K562 (cell line): ENCODE results near the gene TGFA.

ENCODE experiments used
- BRCA1 ChIP-seq, 2 experiments: fragments of 450-650 bp in 1 of 2; sonication (generic) in 1 of 2; formaldehyde crosslinking in 1 of 2; IDR thresholded peaks; 2 replicates each; pipeline versions ENCODE4 v1.5.0 to v1.6.1; 2017 to 2020; ENCODE audit warnings: mild to moderate bottlenecking in 1 of 2, missing genetic modification reagents in 1 of 2
- EGR1 ChIP-seq: fragments of 450-650 bp; conservative IDR thresholded peaks from 2 replicates; pipeline ENCODE4 v1.6.1; 2017; ENCODE audit warnings: mild to moderate bottlenecking
- ELF2 ChIP-seq: fragments of 250-450 bp; sonication (Bioruptor Pico); IDR thresholded peaks from 2 replicates; pipeline ENCODE4 v1.5.0; 2021; ENCODE audit warnings: mild to moderate bottlenecking
- MXD1 ChIP-seq: fragments of 250-450 bp; sonication (Bioruptor Pico); IDR thresholded peaks from 2 replicates; pipeline ENCODE4 v1.8.0; 2021; ENCODE audit warnings: borderline replicate concordance, mild to moderate bottlenecking, moderate library complexity; ENCODE audit not compliant: poor library complexity, severe bottlenecking
- NR0B1 ChIP-seq: fragments of 450-650 bp; IDR thresholded peaks from one replicate; pipeline ENCODE4 v1.6.1; 2018; ENCODE audit warnings: mild to moderate bottlenecking, moderate library complexity; ENCODE audit not compliant: partially characterized antibody
- TCF15 ChIP-seq: fragments of 250-450 bp; sonication (Bioruptor Pico); IDR thresholded peaks from 2 replicates; pipeline ENCODE4 v1.8.0; 2022; ENCODE audit warnings: moderate library complexity, mild to moderate bottlenecking, inconsistent platforms
- TCF7 ChIP-seq: sonication (generic); IDR thresholded peaks from 2 replicates; pipeline ENCODE4 v1.6.1; 2016; ENCODE audit warnings: antibody characterized with exemption, borderline replicate concordance
- ZBTB8A ChIP-seq: fragments of 450-650 bp; IDR thresholded peaks from 2 replicates; pipeline ENCODE4 v1.6.1; 2018; ENCODE audit warnings: mild to moderate bottlenecking, moderate library complexity; ENCODE audit not compliant: partially characterized antibody
- ZNF253 ChIP-seq: fragments of 250-450 bp; sonication (Bioruptor Pico); conservative IDR thresholded peaks from 2 replicates; pipeline ENCODE4 v1.6.1; 2021; ENCODE audit warnings: mild to moderate bottlenecking
- ZNF766 ChIP-seq: fragments of 200-800 bp; sonication (Bioruptor generic); conservative IDR thresholded peaks from 2 replicates; pipeline ENCODE4 v1.6.1; 2016; ENCODE audit warnings: missing genetic modification characterization, missing compliant biosample characterization
- TF ChIP-seq, protein P1 (sequence below), 3 experiments: IDR thresholded peaks in 2 of 3; conservative IDR thresholded peaks in 1 of 3; 2 replicates each; pipeline ENCODE4 v1.5.1; 2011 to 2012; ENCODE audit warnings: low read length in 3 of 3, mild to moderate bottlenecking in 3 of 3, control low read depth in 2 of 3, improper control_type of control experiment in 1 of 3, inconsistent platforms in 1 of 3, low read depth in 1 of 3, mixed read lengths in 1 of 3, moderate library complexity in 1 of 3; ENCODE audit not compliant: insufficient read depth in 2 of 3
- TF ChIP-seq, protein P2 (sequence below): fragments of 250-450 bp; sonication (Bioruptor Pico); IDR thresholded peaks from 2 replicates; pipeline ENCODE4 v1.5.0; 2020; ENCODE audit warnings: mild to moderate bottlenecking, borderline replicate concordance
- TF ChIP-seq, protein P3 (sequence below): fragments of 150-350 bp; IDR thresholded peaks from 2 replicates; pipeline ENCODE4 v1.6.1; 2014; ENCODE audit warnings: low read depth, mild to moderate bottlenecking, low read length, borderline replicate concordance

DNA sequence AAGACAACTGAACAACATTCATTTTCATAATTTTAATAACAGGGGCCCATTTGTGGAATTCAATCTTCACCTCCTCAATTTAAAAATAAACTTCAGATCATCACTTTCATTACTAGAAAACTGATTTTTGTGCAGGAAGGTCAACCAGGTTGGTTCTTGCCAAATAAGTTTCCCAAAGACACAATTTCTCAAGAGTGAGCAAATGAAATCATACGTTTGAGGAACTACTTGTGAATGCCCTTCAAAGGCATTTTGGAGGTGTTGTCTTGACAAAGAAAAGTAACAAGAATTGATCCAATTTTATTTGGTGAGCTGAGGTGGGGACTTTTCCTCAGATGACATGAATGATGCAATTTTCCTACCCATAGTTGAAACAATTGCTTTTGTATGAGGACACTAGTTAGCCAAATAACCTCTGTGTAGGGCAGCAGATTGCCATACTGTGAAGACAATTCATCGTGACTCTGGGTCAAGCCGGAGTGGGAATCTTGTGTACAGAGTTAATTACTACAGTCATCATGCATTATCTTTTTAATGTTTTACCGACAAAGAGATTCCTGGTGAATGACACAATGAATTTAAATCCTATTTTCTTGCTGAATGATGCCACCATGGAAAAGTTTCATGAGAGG, 121.8 kb downstream of the TGFA start:
- no peak for TF ChIP-seq ELF2 (CRISPR knock-in tag)
- TF ChIP-seq TCF7, result no peak
- TF ChIP-seq, protein P1, sequence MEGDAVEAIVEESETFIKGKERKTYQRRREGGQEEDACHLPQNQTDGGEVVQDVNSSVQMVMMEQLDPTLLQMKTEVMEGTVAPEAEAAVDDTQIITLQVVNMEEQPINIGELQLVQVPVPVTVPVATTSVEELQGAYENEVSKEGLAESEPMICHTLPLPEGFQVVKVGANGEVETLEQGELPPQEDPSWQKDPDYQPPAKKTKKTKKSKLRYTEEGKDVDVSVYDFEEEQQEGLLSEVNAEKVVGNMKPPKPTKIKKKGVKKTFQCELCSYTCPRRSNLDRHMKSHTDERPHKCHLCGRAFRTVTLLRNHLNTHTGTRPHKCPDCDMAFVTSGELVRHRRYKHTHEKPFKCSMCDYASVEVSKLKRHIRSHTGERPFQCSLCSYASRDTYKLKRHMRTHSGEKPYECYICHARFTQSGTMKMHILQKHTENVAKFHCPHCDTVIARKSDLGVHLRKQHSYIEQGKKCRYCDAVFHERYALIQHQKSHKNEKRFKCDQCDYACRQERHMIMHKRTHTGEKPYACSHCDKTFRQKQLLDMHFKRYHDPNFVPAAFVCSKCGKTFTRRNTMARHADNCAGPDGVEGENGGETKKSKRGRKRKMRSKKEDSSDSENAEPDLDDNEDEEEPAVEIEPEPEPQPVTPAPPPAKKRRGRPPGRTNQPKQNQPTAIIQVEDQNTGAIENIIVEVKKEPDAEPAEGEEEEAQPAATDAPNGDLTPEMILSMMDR (IDR thresholded peaks at IDR 0.05 in 2 of 3, conservative IDR thresholded peaks at IDR 0.05 in 1 of 3; ENCODE audit: insufficient read depth in 2 of 3, low read depth in 1 of 3, low read length in 3 of 3), result no peak
- TF ChIP-seq, protein P2, sequence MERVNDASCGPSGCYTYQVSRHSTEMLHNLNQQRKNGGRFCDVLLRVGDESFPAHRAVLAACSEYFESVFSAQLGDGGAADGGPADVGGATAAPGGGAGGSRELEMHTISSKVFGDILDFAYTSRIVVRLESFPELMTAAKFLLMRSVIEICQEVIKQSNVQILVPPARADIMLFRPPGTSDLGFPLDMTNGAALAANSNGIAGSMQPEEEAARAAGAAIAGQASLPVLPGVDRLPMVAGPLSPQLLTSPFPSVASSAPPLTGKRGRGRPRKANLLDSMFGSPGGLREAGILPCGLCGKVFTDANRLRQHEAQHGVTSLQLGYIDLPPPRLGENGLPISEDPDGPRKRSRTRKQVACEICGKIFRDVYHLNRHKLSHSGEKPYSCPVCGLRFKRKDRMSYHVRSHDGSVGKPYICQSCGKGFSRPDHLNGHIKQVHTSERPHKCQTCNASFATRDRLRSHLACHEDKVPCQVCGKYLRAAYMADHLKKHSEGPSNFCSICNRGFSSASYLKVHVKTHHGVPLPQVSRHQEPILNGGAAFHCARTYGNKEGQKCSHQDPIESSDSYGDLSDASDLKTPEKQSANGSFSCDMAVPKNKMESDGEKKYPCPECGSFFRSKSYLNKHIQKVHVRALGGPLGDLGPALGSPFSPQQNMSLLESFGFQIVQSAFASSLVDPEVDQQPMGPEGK (CRISPR knock-in tag), result no peak
- no peak for TF ChIP-seq ZNF766
- TF ChIP-seq BRCA1 (IDR thresholded peaks at IDR 0.05), result no peak
- no peak for TF ChIP-seq BRCA1 (CRISPR knock-in tag; IDR thresholded peaks at IDR 0.05)
- no peak for TF ChIP-seq EGR1
- TF ChIP-seq ZBTB8A, result no peak
- no peak for TF ChIP-seq ZNF253 (CRISPR knock-in tag)
- no peak for TF ChIP-seq NR0B1
- TF ChIP-seq MXD1, result no peak
- TF ChIP-seq, protein P3, sequence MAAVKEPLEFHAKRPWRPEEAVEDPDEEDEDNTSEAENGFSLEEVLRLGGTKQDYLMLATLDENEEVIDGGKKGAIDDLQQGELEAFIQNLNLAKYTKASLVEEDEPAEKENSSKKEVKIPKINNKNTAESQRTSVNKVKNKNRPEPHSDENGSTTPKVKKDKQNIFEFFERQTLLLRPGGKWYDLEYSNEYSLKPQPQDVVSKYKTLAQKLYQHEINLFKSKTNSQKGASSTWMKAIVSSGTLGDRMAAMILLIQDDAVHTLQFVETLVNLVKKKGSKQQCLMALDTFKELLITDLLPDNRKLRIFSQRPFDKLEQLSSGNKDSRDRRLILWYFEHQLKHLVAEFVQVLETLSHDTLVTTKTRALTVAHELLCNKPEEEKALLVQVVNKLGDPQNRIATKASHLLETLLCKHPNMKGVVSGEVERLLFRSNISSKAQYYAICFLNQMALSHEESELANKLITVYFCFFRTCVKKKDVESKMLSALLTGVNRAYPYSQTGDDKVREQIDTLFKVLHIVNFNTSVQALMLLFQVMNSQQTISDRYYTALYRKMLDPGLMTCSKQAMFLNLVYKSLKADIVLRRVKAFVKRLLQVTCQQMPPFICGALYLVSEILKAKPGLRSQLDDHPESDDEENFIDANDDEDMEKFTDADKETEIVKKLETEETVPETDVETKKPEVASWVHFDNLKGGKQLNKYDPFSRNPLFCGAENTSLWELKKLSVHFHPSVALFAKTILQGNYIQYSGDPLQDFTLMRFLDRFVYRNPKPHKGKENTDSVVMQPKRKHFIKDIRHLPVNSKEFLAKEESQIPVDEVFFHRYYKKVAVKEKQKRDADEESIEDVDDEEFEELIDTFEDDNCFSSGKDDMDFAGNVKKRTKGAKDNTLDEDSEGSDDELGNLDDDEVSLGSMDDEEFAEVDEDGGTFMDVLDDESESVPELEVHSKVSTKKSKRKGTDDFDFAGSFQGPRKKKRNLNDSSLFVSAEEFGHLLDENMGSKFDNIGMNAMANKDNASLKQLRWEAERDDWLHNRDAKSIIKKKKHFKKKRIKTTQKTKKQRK, result no peak
- no peak for TF ChIP-seq TCF15 (CRISPR knock-in tag)
